HG03565 (cell line): ENCODE data around the gene ZNF770.
"Not testable (repeated sequence)": the region's sequence is repeated elsewhere in the genome, so short reads cannot be mapped to it uniquely, and the experiment has no call there.

Experiments
- ATAC-seq: cut with Tn5 transposase; IDR thresholded peaks from one replicate; pipeline ENCODE4 v1.9.1; 2021; ENCODE audit warnings: mild to moderate bottlenecking, moderate library complexity; ENCODE audit not compliant: unreplicated experiment

ZNF770 gene

DNA sequence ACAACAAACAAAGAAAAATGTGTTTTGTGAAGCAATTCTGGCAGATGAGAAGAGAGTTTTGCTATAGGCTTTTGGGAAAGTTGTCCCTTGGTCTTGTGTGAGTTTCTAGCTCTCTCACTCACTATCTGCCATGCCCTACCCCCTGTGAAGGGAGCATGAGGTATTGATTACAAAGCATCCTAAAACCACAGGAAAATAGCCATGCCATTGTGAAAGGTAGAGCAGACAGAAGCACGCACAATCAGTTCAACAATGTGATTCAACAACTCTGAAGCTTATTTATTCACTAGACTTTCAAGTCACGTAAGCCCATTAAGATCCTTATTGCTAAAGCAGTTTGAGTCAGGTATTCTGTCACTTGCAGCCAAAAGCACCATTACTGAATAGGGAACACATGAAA lies 12.0 kb downstream of the ZNF770 start:
- ATAC-seq: no peak

DNA sequence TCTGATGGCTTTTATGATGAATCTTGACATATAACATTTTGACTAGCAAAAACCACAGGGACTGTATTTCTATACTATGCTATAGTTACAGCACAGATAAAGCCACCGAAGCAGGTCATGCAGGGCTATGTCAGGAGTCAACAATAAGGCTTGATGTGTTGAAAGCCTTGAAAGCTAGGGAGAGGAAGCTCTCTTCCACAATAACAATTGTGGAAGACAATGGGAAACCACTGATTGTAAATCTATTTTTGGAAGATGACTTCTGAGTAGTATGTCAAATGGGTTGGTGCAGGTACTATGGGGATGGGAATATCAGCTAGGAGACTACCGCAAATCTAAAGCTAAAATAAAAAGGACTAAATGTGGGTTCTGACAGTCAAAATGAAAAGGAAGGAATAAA lies 14.6 kb downstream of the ZNF770 start:
- ATAC-seq: no peak

DNA sequence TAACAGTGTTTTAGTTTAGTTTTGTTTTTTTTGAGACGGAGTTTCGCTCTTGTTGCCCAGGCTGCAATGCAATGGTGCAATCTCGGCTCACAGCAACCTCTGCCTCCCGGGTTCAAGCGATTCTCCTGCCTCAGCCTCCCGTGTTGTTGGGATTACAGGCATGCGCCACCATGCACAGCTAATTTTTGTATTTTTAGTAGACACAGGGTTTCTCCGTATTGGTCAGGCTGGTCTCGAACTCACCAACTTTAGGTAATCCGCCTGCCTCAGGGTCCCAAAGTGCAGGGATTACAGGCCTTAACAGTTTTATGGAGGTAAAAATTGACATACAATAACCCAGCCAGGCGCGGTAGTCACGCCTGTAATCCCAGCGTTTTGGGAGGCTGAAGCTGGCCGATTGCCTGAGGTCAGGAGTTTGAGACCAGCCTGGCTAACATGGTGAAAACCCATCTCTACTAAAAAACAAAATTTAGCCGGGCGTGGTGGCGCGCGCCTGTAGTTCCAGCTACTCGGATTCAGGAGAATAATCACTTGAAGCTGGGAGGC lies 17.9 kb downstream of the ZNF770 start:
- not testable (repeated sequence) for ATAC-seq

DNA sequence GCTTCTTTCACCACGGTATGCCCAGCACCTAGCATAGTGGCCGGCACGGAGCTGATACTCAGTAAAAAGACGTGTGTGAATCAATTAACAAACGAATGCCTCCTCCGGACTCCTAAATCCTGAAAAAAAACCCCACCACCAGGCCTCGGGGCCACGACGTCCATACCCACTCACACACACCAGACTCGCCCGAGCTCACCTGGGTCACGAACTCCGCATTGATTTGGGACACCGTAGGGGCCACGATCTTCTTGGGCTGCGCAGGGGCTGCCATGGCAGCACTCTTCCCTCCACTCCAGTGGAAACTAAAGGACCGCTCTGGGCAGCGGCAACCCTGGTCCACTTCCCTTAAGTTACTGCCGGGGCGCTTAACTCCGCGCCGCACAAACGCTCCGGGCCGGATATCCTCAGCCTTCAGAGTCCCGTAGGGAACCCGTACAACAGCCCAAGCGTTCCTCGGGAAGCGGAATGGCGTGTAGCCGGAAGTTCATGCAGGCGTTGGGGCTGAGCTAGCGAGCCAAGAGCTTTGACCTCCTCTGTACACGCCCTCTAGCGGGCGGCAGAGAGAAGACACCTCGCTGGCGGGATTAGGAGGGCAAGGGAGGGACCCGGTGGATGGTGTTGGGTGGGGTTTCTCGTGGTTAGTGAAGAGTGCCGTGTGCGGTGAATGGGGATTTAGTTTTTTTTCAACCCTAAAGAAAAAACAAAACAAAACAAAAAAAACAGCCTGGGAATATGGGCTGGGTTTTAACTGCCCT lies 18.6 kb downstream of the ZNF770 start, which contains the start of gene AQR:
Gene AQR (minus strand): TSS at position 403 of the 758 bp plus-strand sequence. CDS start 129 bp downstream, at position 274.
- peak; percentile 98 for ATAC-seq

DNA sequence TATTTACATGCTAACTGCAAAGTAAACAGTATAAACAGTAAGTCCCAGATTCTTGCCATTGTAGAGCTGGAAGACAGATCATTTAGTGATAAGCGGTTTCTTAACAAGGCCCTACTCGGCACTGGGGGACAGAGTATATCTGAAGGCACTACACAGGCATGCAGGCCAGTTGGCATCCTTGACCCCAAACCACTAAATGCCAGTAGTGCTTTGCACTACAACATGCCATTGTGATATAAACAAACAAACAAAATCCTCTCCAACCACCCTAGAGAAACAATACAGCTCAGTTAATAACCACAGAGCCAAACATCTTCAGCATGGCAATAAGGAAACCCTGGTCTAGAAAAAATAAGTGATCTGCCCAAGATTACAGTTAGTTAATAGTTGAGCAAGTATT lies 23.8 kb downstream of the ZNF770 start:
- no peak for ATAC-seq

DNA sequence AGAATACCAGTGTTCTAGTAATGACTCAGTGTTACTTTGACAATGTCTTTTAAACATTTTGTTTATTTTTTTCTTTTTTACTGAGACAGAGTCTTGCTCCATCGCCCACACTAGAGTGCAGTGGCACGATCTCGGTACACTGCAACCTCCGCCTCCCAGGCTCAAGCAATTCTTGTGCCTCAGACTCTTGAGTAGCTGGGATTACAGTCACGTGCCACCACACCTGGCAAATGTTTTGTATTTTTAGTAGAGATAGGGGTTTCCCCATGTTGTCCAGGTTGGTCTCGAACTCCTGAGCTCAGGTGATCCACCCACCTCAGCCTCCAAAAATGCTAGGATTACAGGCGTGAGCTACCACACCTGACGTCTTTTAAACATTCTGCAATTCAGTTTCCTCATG lies 34.2 kb downstream of the ZNF770 start:
- no peak for ATAC-seq

DNA sequence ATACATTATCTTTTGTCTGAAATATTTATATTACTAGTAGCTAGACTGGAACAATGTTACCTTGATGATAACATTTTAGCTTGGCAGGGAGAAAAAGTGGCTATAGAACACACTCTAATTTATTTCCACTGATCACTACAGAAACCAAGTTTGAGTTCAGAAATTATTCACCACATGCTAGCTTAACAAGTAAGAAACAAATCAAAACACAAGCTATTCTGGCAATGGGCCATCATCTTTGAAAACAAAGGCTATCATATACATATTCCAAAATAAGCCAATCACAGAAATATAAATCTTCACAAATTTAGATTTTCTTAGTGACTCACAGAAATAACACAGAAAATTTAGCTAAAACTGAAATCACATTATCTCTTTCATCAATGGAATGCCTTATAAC lies 35.6 kb downstream of the ZNF770 start:
- no peak for ATAC-seq

DNA sequence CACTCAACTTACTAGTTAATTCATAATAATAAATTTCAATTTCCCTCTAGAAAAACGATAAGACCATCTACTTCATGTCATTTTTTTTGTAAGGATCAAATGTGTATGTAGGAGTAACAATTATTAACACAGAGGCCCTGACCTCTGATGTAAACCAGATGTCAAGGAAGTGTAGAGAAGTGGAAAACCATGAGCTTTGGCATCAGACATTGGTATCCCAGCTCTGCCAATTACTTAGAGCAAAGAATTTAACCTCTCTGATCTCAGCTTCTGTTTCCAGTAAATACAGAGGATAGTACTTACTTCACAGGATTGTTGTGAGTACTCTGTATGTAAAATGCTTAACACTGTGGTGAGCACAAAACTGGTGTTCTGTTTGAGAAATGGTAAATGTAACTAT lies 36.1 kb downstream of the ZNF770 start:
- ATAC-seq: no peak

DNA sequence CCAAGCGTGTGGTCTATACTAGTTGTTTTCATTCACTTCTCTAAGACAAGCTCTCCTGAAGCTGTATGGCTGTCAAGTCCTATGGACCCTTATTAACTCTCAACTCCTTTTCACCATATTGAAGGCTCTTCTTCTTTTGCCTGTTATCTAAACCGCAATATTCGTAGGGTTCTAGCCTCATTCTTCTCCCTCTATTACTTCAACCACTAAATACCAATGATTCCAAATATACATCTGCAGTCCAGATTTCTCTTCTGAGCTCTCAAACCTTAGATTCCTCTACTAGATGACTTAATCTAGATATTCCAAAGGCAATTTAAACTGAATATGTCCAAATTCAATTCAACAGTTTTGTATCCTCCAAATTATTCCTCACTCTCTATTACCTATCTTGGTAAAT lies 43.2 kb downstream of the ZNF770 start:
- ATAC-seq: no peak

DNA sequence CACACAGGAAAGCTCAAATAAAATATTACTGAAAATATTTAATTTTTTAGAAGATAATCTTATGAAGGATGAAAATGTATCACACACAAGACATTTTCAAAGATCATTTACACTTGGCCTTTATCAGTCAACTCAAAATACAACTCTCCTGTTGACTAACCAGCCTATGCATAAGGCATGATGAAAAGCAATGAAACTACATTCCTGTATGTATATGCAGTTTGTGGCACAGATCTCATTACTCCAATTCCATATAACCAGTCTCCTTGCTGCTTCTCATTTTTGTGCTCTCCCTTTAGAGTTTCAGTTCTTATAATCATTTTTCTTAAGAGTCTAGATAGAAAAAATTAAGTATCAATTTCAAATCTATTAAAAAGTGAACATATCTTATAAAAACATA lies 44.4 kb downstream of the ZNF770 start:
- ATAC-seq: no peak

DNA sequence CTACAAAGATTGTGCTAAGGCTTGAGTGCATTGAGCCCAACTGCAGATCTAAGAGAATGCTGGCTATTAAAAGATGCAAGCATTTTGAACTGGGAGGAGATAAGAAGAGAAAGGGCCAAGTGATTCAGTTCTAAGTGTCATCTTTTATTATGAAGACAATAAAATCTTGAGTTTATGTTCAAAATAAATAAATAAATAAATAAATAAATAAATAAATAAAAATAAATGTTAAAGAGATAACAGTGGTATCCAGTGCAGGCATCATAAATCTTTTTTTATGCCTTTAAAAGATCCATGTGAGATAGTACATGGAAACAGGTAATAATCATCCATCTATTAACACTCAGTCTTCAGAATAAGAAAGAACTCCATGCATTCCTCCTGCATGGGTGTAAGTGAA lies 44.8 kb downstream of the ZNF770 start:
- not testable (repeated sequence) for ATAC-seq

DNA sequence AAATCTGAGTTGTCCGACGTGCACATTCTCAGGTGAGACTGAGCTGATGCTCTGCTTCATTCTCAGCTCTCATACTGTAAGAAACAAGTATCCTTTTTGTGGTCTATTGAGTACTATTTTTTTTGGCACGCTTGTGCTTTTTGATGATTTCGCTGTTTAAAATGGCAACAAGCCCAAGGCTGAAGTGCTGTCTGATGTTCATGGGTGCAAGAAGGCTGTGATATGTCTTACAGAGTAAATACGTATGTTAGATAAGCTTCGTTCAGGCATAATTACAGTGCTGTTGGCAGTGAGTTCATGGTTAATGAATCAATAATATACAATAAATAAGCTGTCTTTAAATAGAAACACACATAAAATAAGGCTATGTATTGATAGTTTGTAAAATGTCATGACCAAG lies 45.7 kb downstream of the ZNF770 start:
- no peak for ATAC-seq

DNA sequence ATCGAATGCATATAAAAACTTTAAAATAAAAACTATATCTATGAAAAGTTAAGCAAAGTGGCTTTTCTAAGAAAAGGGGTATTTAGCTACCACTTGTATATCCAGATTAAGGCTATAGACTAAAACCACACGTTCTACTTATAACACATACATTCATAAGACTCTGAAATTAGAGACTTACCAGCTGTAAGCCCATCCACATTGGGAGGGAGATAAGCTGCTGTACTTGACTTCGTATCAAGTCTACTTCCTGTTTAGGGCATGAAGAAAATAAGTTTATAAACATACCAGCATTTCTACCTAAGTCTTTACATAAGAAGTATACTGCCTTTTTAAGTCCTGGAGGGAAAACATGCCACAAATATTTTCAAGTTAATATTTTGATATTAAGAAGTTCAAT lies 46.3 kb downstream of the ZNF770 start:
- ATAC-seq: no peak

DNA sequence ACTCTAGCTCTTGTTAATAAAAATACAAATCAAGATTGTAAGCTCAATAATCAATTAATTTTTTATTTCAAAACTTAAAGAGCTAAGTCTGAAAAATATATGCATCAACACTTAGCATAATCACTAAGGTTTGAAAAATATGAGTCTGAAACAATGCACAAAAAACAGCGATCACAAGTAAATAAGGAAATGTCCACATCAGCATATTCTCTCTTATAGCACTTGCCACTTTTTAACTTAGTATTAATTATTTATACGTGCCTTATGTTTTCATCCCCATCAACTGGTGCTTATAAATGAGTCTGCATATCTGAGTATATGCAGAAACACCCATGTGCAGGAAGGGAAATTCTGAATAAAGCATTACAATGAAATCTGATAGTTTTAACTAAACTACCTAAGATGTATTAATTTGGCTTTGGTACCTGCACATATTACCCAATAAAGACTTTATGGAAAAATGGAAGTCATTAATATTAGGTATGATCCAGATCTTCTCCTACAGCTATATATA lies 46.8 kb downstream of the ZNF770 start:
- no peak for ATAC-seq

DNA sequence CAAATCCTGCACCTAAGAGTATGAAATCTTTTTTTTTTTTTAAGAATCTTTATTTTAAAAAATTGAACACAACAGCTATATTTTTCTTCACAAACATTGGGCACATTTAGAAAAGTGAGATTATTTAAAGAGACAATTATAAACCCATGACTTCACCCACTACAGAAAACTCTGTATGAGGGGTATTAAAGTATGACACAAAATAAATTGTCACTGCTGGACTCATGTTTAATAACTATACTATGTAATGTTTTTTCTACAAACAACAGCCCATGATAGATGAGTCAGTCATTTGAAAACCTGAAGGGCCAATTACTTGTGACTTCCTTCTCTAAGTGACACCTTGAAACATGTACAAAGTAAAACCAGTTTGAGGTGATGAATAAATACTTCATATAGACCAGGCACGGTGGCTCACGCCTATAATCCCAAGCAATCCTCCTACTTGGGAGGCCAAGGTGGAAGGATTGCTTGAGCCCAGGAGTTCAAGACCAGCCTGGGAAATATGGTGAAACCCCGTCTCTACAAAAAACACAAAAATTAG lies 54.6 kb downstream of the ZNF770 start:
- ATAC-seq: no peak

DNA sequence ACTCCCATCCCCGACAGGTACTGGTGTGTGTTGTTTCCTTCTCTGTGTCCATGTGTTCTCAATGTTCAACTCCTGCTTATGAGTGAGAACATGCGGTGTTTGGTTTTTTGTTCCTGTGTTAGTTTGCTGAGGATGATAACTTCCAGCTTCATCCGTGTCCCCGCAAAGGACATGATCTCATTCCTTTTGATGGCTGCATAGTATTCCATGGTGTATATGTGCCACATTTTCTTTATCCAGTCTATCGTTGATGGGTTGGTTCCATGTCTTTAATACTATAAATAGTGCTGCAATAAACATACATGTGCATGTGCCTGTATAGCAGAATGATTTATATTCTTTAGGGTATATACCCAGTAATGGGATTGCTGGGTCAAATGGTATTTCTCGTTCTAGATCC lies 59.7 kb downstream of the ZNF770 start:
- not testable (repeated sequence) for ATAC-seq
